ENCODE results near the gene MAP6.

MAP6 gene

GRCh38 chr11:75549370-75549958 is 119.4 kb downstream of the MAP6 start:
- H3K4me3 ChIP-seq (replicated peaks; ENCODE audit: low read depth, low read length), result no peak overlapping the region
- no peak for DNase-seq (ENCODE audit: extremely low read depth, low read depth)
- no peak for TF ChIP-seq CTCF (IDR thresholded peaks at IDR 0.05; ENCODE audit: low read depth, low read length, missing control alignments)

- H3K4me3 ChIP-seq (replicated peaks; ENCODE audit: low read depth, low read length), result no peak overlapping the region
- TF ChIP-seq CTCF (IDR thresholded peaks at IDR 0.05; ENCODE audit: low read depth, low read length, missing control alignments), result no peak
- DNase-seq (ENCODE audit: extremely low read depth, low read depth), result no peak
These were observed 120.1 kb downstream of the MAP6 start for GRCh38 chr11:75548595-75549272.

GRCh38 chr11:75547617-75548058 is 121.2 kb downstream of the MAP6 start:
- no peak for DNase-seq (ENCODE audit: extremely low read depth, low read depth)
- peak; percentile 85 for TF ChIP-seq CTCF (IDR thresholded peaks at IDR 0.05; ENCODE audit: low read depth, low read length, missing control alignments)
- no peak overlapping the region for H3K4me3 ChIP-seq (replicated peaks; ENCODE audit: low read depth, low read length)

DNA sequence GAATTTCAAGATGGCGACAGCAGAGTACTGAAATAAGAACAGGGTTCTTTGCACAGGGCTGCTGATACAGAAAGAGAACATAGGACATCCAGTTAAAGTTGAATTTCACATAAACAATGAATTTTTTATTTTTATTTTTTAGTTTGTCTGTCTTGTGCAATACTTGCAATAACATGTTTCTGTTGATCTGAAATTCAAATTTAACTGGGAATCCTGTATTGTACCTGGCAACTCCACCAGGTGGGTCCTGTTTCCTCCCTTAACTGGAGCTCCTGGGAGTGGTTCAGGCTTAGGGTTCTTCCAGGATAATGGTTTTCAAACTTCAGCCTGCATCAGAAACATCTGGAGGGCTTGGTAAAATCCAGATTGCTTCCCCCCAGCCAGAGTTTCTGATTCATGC is 121.7 kb downstream of the MAP6 start:
- TF ChIP-seq CTCF (IDR thresholded peaks at IDR 0.05; ENCODE audit: low read depth, low read length, missing control alignments), result no peak
- DNase-seq (ENCODE audit: extremely low read depth, low read depth), result no peak
- no peak overlapping the region for H3K4me3 ChIP-seq (replicated peaks; ENCODE audit: low read depth, low read length)

GRCh38 chr11:75543806-75544205 is 125.0 kb downstream of the MAP6 start:
- no peak for TF ChIP-seq CTCF (IDR thresholded peaks at IDR 0.05; ENCODE audit: low read depth, low read length, missing control alignments)
- DNase-seq (ENCODE audit: extremely low read depth, low read depth), result no peak
- H3K4me3 ChIP-seq (replicated peaks; ENCODE audit: low read depth, low read length), result no peak overlapping the region

GRCh38 chr11:75542088-75542438 is 126.8 kb downstream of the MAP6 start:
- TF ChIP-seq CTCF (IDR thresholded peaks at IDR 0.05; ENCODE audit: low read depth, low read length, missing control alignments), result no peak
- H3K4me3 ChIP-seq (replicated peaks; ENCODE audit: low read depth, low read length), result no peak overlapping the region
- DNase-seq (ENCODE audit: extremely low read depth, low read depth), result no peak
